ENCODE measurements around the gene VPS33A. TPM values are rescaled to one million over a fixed set of nuclear protein-coding genes. Genes with fewer than 3 reads are reported as not detected.

Gene VPS33A
- polyA plus RNA-seq, 1 donor (not counting 4 experiments of a cell fraction or from before 2014, with no cell fraction given): 17.5 TPM

- Histone ChIP-seq H3K9me3 (ENCODE audit: control insufficient read depth, low read depth, low read length) (no peaks in the 10 kb centered on the region), H3K27ac (ENCODE audit: control insufficient read depth, insufficient read depth, low read length) (no peak overlapping the region), H3K36me3 (ENCODE audit: control insufficient read depth in 2 of 2, extremely low read depth in 1 of 2, insufficient read depth in 2 of 2, low read length in 2 of 2) (peaks cover 5% of the 10 kb centered on the region in 2 experiments), H3K27me3 (ENCODE audit: control insufficient read depth, extremely low read depth, insufficient read depth, low read length) (peaks cover 12% of the 10 kb centered on the region), H3K4me1 (ENCODE audit: control insufficient read depth, extremely low read depth, insufficient read depth, low read length) (peaks cover 3% of the 10 kb centered on the region), H2AFZ (ENCODE audit: control insufficient read depth, low read length) (no peak overlapping the region), H3K9me1 (ENCODE audit: control insufficient read depth, extremely low read depth, insufficient read depth, low read length) (no peaks in the 10 kb centered on the region), H3K4me3 (ENCODE audit: control insufficient read depth in 2 of 3, extremely low read depth in 1 of 3, insufficient read depth in 2 of 3, low read depth in 1 of 3, low read length in 3 of 3) (no peak overlapping the region), H3K79me2 (ENCODE audit: control insufficient read depth, insufficient read depth, low read length) (no peaks in the 10 kb centered on the region), H3K4me2 (ENCODE audit: control insufficient read depth, extremely low read depth, insufficient read depth, low read depth, low read length) (no peak overlapping the region), H3K9ac (ENCODE audit: control insufficient read depth, extremely low read depth, insufficient read depth, low read length) (no peak overlapping the region), H4K20me1 (ENCODE audit: control insufficient read depth, extremely low read depth, insufficient read depth, low read length) (no peaks in the 10 kb centered on the region)
- no peak for FAIRE-seq
- TF ChIP-seq EZH2 (IDR thresholded peaks at IDR 0.05; ENCODE audit: low read length) (no peak), CTCF (optimal IDR thresholded peaks at IDR 0.05 in 1 of 3, IDR thresholded peaks at IDR 0.05 in 1 of 3, conservative IDR thresholded peaks at IDR 0.05 in 1 of 3; ENCODE audit: extremely low read depth in 1 of 3, insufficient read depth in 2 of 3, low read length in 3 of 3) (no peak)
- no peak for DNase-seq (ENCODE audit: low read depth, low spot score)
- dilution Hi-C loops (cut with MboI; ENCODE audit: extremely low pct_ligation_motif_present, low sequenced_read_pairs): no loop called here
These were observed 64.3 kb downstream of the VPS33A start for GRCh38 chr12:122202017-122202416.

DNA sequence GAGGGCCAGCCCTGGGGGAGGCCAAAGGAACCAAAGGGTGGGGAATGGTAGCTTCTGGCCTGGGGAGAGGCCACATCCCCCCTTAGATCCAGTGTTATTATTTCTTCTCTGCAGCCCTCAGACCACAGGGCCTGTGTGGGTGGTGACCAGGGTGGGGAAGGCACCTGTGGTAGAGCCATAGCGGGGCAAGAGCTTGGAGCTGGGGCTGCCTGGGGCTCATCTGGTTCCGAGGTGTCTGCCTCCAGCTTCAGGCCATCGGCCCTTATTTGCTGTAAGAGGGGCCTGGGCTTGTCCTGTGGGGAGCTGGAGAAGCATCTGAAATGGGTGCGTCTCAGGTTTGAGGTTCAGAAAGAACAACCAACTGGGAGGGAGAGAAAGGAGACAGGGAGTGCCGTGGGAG, 64.9 kb downstream of the VPS33A start:
- FAIRE-seq (no peak), DNase-seq (ENCODE audit: low read depth, low spot score) (no peak)
- Histone ChIP-seq H3K9me1 (ENCODE audit: control insufficient read depth, extremely low read depth, insufficient read depth, low read length) (no peaks in the 10 kb centered on the region), H3K79me2 (ENCODE audit: control insufficient read depth, insufficient read depth, low read length) (no peaks in the 10 kb centered on the region), H3K4me2 (ENCODE audit: control insufficient read depth, extremely low read depth, insufficient read depth, low read depth, low read length) (no peak overlapping the region), H3K27ac (ENCODE audit: control insufficient read depth, insufficient read depth, low read length) (no peak overlapping the region), H3K9me3 (ENCODE audit: control insufficient read depth, low read depth, low read length) (no peaks in the 10 kb centered on the region), H3K4me3 (ENCODE audit: control insufficient read depth in 2 of 3, extremely low read depth in 1 of 3, insufficient read depth in 2 of 3, low read depth in 1 of 3, low read length in 3 of 3) (no peak overlapping the region), H4K20me1 (ENCODE audit: control insufficient read depth, extremely low read depth, insufficient read depth, low read length) (no peaks in the 10 kb centered on the region), H3K36me3 (ENCODE audit: control insufficient read depth in 2 of 2, extremely low read depth in 1 of 2, insufficient read depth in 2 of 2, low read length in 2 of 2) (peaks cover 0 to under 1% of the 10 kb centered on the region in 2 experiments), H3K27me3 (ENCODE audit: control insufficient read depth, extremely low read depth, insufficient read depth, low read length) (peaks cover 12% of the 10 kb centered on the region), H2AFZ (ENCODE audit: control insufficient read depth, low read length) (no peak overlapping the region), H3K4me1 (ENCODE audit: control insufficient read depth, extremely low read depth, insufficient read depth, low read length) (peaks cover 3% of the 10 kb centered on the region), H3K9ac (ENCODE audit: control insufficient read depth, extremely low read depth, insufficient read depth, low read length) (no peak overlapping the region)
- dilution Hi-C loops (cut with MboI; ENCODE audit: extremely low pct_ligation_motif_present, low sequenced_read_pairs): no loop called here
- TF ChIP-seq CTCF (optimal IDR thresholded peaks at IDR 0.05 in 1 of 3, IDR thresholded peaks at IDR 0.05 in 1 of 3, conservative IDR thresholded peaks at IDR 0.05 in 1 of 3; ENCODE audit: extremely low read depth in 1 of 3, insufficient read depth in 2 of 3, low read length in 3 of 3): no peak
- no peak for TF ChIP-seq EZH2 (IDR thresholded peaks at IDR 0.05; ENCODE audit: low read length)

All from keratinocyte (primary cell).